Astrocyte (in vitro differentiated cells and primary cell): ENCODE data around the gene CACNB2.

Experiments used
- CTCF ChIP-seq: IDR thresholded peaks from 2 replicates; pipeline ENCODE4 v1.5.1; 2011; ENCODE audit warnings: low read depth, mild to moderate bottlenecking, inconsistent platforms, low read length, moderate library complexity; ENCODE audit not compliant: insufficient read depth
- EZH2 ChIP-seq: IDR thresholded peaks from 2 replicates; pipeline ENCODE4 v1.6.1; 2012; ENCODE audit warnings: mild to moderate bottlenecking, low read length, inconsistent platforms; ENCODE audit not compliant: insufficient read depth

GRCh38 chr10:18261768-18262231 is 121.6 kb downstream of the CACNB2 start:
- no peak for TF ChIP-seq CTCF
- TF ChIP-seq EZH2, result no peak
